Superior temporal gyrus (tissue), 1 donor: ENCODE results near the gene TULP3.
A peak's percentile ranks its signal among the peaks of the same experiment; 100 is the strongest.
"Not testable (repeated sequence)": the region's sequence is repeated elsewhere in the genome, so short reads cannot be mapped to it uniquely, and the experiment has no call there.

Experiments used
- DNase-seq: peaks from one replicate; pipeline ENCODE4 v3.0.0-alpha.2; 2016; ENCODE audit errors: extremely low spot score

Gene TULP3

GRCh38 chr12:2890388-2891239 lies at the start of gene TULP3:
Gene TULP3, plus strand, starts transcription at chr12:2890891. Its CDS starts 57 bp downstream, at chr12:2890948.
- DNase-seq, result peak; percentile 98

- no peak for DNase-seq
These were observed 49.5 kb upstream of the TULP3 start for GRCh38 chr12:2841056-2841650.

GRCh38 chr12:2842948-2843347 lies 47.7 kb upstream of the TULP3 start:
- DNase-seq, result no peak

GRCh38 chr12:2844786-2845185 lies 45.9 kb upstream of the TULP3 start:
- DNase-seq, result no peak

- DNase-seq, result no peak
These were observed 45.4 kb upstream of the TULP3 start for GRCh38 chr12:2845280-2845679.

- DNase-seq, result no peak
These were observed 38.8 kb upstream of the TULP3 start for GRCh38 chr12:2851931-2852330.

GRCh38 chr12:2853626-2854025 lies 37.1 kb upstream of the TULP3 start:
- peak; percentile 85 for DNase-seq

- no peak for DNase-seq
These were observed 35.8 kb upstream of the TULP3 start for GRCh38 chr12:2854669-2855453.

GRCh38 chr12:2855546-2855945 lies 35.1 kb upstream of the TULP3 start:
- no peak for DNase-seq

GRCh38 chr12:2856051-2856450 lies 34.6 kb upstream of the TULP3 start:
- no peak for DNase-seq

GRCh38 chr12:2857021-2857431 lies 33.7 kb upstream of the TULP3 start, which contains the start of gene TEX52:
Gene TEX52, minus strand, starts transcription at chr12:2857039. Its CDS starts 13 bp downstream, at chr12:2857026.
- DNase-seq, result no peak

- no peak for DNase-seq
These were observed 33.1 kb upstream of the TULP3 start for GRCh38 chr12:2857576-2857975.

- no peak for DNase-seq
These were observed 32.4 kb upstream of the TULP3 start for GRCh38 chr12:2858334-2858733.

GRCh38 chr12:2858944-2859421 lies 31.7 kb upstream of the TULP3 start:
- no peak for DNase-seq

- no peak for DNase-seq
These were observed 30.5 kb upstream of the TULP3 start for GRCh38 chr12:2860170-2860569.

GRCh38 chr12:2862876-2863275 lies 27.8 kb upstream of the TULP3 start:
- no peak for DNase-seq

- not testable (repeated sequence) for DNase-seq
These were observed 27.3 kb upstream of the TULP3 start for GRCh38 chr12:2863402-2863801.

GRCh38 chr12:2864198-2864597 lies 26.5 kb upstream of the TULP3 start:
- no peak for DNase-seq

- not testable (repeated sequence) for DNase-seq
These were observed 21.6 kb upstream of the TULP3 start for GRCh38 chr12:2868986-2869632.

- DNase-seq, result no peak
These were observed 14.2 kb upstream of the TULP3 start for GRCh38 chr12:2876431-2877046.
